DOHH2 (cell line): ENCODE data around the gene DPP10.

ENCODE experiments used
- H3F3A ChIP-seq: fragments of 200-600 bp; sonication (generic), shearing (Covaris generic); 2 replicates; pipeline ENCODE4 v1.6.0; 2016; ENCODE audit warnings: antibody characterized with exemption, mild to moderate bottlenecking; ENCODE audit not compliant: control insufficient read depth, insufficient read depth
- H3K27ac ChIP-seq: fragments of 200-600 bp; sonication (generic); 2 replicates; pipeline ENCODE4 v1.5.1; 2014; ENCODE audit warnings: low read depth, mild to moderate bottlenecking, low read length, moderate library complexity
- H3K27me3 ChIP-seq: fragments of 200-600 bp; sonication (generic); 2 replicates; pipeline ENCODE4 v1.6.1; 2014; ENCODE audit warnings: mild to moderate bottlenecking, low read length, mixed read lengths; ENCODE audit not compliant: control insufficient read depth
- H3K36me3 ChIP-seq: fragments of 200-600 bp; sonication (generic); 2 replicates; pipeline ENCODE4 v1.6.1; 2014; ENCODE audit warnings: mild to moderate bottlenecking, low read length, moderate library complexity, mixed read lengths; ENCODE audit not compliant: control insufficient read depth
- H3K4me1 ChIP-seq: fragments of 200-600 bp; sonication (generic); 2 replicates; pipeline ENCODE4 v1.6.1; 2014; ENCODE audit warnings: mild to moderate bottlenecking, low read length, mixed read lengths; ENCODE audit not compliant: control insufficient read depth
- H3K4me2 ChIP-seq: fragments of 200-600 bp; sonication (generic); 2 replicates; pipeline ENCODE4 v1.6.0; 2014; ENCODE audit warnings: mild to moderate bottlenecking, low read length, moderate library complexity
- H3K4me3 ChIP-seq: fragments of 200-600 bp; sonication (generic); 2 replicates; pipeline ENCODE4 v1.5.1; 2014; ENCODE audit warnings: mild to moderate bottlenecking, low read length, mixed read lengths
- H3K79me2 ChIP-seq: fragments of 200-600 bp; sonication (generic); 2 replicates; pipeline ENCODE4 v1.6.1; 2014; ENCODE audit warnings: mild to moderate bottlenecking, low read length, mixed read lengths; ENCODE audit not compliant: control insufficient read depth
- H3K9me2 ChIP-seq: fragments of 200-600 bp; sonication (generic); replicated peaks from 2 replicates; pipeline ENCODE4 v1.6.1; 2014; ENCODE audit warnings: mild to moderate bottlenecking, low read length, mixed read lengths; ENCODE audit not compliant: control insufficient read depth
- H3K9me3 ChIP-seq: fragments of 200-600 bp; sonication (generic); 2 replicates; pipeline ENCODE4 v1.6.1; 2014; ENCODE audit warnings: antibody characterized with exemption, low read length, mixed read lengths; ENCODE audit not compliant: control insufficient read depth, insufficient read depth
- H4K20me1 ChIP-seq: fragments of 200-600 bp; sonication (generic); 2 replicates; pipeline ENCODE4 v1.6.0; 2014; ENCODE audit warnings: low read depth, mild to moderate bottlenecking, antibody characterized with exemption, low read length, moderate library complexity; ENCODE audit not compliant: control insufficient read depth, insufficient read depth
- CTCF ChIP-seq: fragments of 200-600 bp; sonication (generic); IDR thresholded peaks from one replicate; pipeline ENCODE4 v1.5.1; 2014; ENCODE audit warnings: antibody characterized with exemption, mild to moderate bottlenecking, low read depth, low read length; ENCODE audit not compliant: poor library complexity, severe bottlenecking
- EZH2phosphoT487 ChIP-seq: fragments of 200-600 bp; sonication (generic); IDR thresholded peaks from 2 replicates; pipeline ENCODE4 v1.6.1; 2017; ENCODE audit warnings: borderline replicate concordance, mild to moderate bottlenecking, antibody characterized with exemption, low read length, moderate library complexity, mixed read lengths

DPP10 gene

DNA sequence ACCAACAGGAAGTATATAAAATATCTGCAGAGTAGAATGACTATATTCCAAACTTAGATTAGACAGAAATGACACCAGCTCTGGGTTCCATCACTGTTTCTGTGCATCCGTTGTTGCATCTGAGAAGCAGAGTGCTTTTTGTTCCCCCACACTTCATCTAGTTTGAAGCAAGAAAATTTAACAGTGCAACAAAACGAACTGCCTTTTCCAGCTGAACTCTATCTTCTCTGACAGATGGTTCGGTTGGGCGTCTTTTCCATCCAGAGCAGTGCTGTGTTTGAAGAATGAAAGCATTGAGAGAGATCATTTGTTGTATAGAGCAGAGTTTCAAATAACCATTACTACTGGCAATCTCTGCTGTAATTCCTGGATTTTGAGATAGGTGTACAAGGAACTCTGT is 757.5 kb downstream of the DPP10 start:
- Histone ChIP-seq H3K4me1 (no peaks in the 10 kb centered on the region), H3K9me3 (no peaks in the 10 kb centered on the region), H3K4me3 (no peak overlapping the region), H3K27ac (no peak overlapping the region), H3K27me3 (no peaks in the 10 kb centered on the region), H3K4me2 (no peak overlapping the region), H3F3A (no peaks in the 10 kb centered on the region), H3K79me2 (no peaks in the 10 kb centered on the region), H3K9me2 (no peaks in the 10 kb centered on the region), H3K36me3 (no peaks in the 10 kb centered on the region), H4K20me1 (no peaks in the 10 kb centered on the region)
- TF ChIP-seq CTCF (no peak), EZH2phosphoT487 (no peak)

DNA sequence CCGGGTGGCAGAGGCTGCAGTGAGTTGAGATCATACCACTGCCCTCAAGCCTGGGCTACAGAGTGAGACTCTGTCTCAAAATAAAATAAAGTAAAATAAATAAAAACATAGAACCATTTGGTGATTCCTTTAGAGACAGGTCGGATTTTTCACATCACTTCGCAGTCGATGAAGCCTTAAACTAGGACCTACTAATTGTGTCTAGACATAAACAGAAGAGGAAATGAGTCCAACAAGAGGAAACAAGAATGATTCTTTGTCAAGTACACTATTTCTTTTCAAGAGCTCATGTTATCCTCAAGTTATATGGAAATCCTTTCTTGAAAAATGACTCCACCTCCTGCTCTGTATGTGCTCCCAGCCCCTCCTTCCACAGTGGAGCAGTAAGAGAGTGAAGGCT is 758.9 kb downstream of the DPP10 start:
- no peaks in the 10 kb centered on the region for H3K27me3 ChIP-seq
- H3K27ac ChIP-seq, result no peak overlapping the region
- H3K36me3 ChIP-seq, result no peaks in the 10 kb centered on the region
- H3K4me2 ChIP-seq, result no peak overlapping the region
- no peak overlapping the region for H3K4me3 ChIP-seq
- H3F3A ChIP-seq, result no peaks in the 10 kb centered on the region
- H3K9me2 ChIP-seq, result no peaks in the 10 kb centered on the region
- H3K4me1 ChIP-seq, result no peaks in the 10 kb centered on the region
- no peaks in the 10 kb centered on the region for H3K9me3 ChIP-seq
- no peaks in the 10 kb centered on the region for H3K79me2 ChIP-seq
- H4K20me1 ChIP-seq, result no peaks in the 10 kb centered on the region
- TF ChIP-seq CTCF, result no peak
- no peak for TF ChIP-seq EZH2phosphoT487

- Histone ChIP-seq H3K9me2 (no peaks in the 10 kb centered on the region), H3K4me2 (no peak overlapping the region), H4K20me1 (no peaks in the 10 kb centered on the region), H3K36me3 (no peaks in the 10 kb centered on the region), H3K27ac (no peak overlapping the region), H3K4me3 (no peak overlapping the region), H3K79me2 (no peaks in the 10 kb centered on the region), H3K4me1 (no peaks in the 10 kb centered on the region), H3K27me3 (no peaks in the 10 kb centered on the region), H3F3A (no peaks in the 10 kb centered on the region), H3K9me3 (no peaks in the 10 kb centered on the region)
- TF ChIP-seq EZH2phosphoT487 (no peak), CTCF (no peak)
These were observed 766.2 kb downstream of the DPP10 start for GRCh38 chr2:115208493-115209164.

GRCh38 chr2:115214050-115214449 is 771.6 kb downstream of the DPP10 start:
- no peak overlapping the region for H3K4me3 ChIP-seq
- H3K4me1 ChIP-seq, result no peaks in the 10 kb centered on the region
- no peak overlapping the region for H3K4me2 ChIP-seq
- no peaks in the 10 kb centered on the region for H3K79me2 ChIP-seq
- no peaks in the 10 kb centered on the region for H3K9me2 ChIP-seq
- H4K20me1 ChIP-seq, result no peaks in the 10 kb centered on the region
- no peaks in the 10 kb centered on the region for H3K36me3 ChIP-seq
- no peaks in the 10 kb centered on the region for H3F3A ChIP-seq
- H3K27me3 ChIP-seq, result no peaks in the 10 kb centered on the region
- H3K9me3 ChIP-seq, result no peaks in the 10 kb centered on the region
- H3K27ac ChIP-seq, result no peak overlapping the region
- TF ChIP-seq EZH2phosphoT487, result no peak
- TF ChIP-seq CTCF, result no peak
